Osteocyte (in vitro differentiated cells): ENCODE results near the gene KLK10. TPM values are rescaled to one million over a fixed set of nuclear protein-coding genes. Genes with fewer than 3 reads are reported as not detected.

Experiments used
- DNase-seq: peaks from one replicate; pipeline ENCODE4 v3.0.0; 2021; ENCODE audit warnings: mixed read lengths; ENCODE audit not compliant: unreplicated experiment; ENCODE audit errors: extremely low spot score
- H3K27ac Mint-ChIP-seq: one replicate; pipeline ENCODE4 v1.8.0; 2021; ENCODE audit warnings: mild to moderate bottlenecking, mixed read lengths; ENCODE audit not compliant: unreplicated experiment
- H3K27me3 Mint-ChIP-seq: one replicate; pipeline ENCODE4 v1.8.0; 2021; ENCODE audit warnings: mixed read lengths; ENCODE audit not compliant: unreplicated experiment
- H3K36me3 Mint-ChIP-seq: one replicate; pipeline ENCODE4 v1.8.0; 2021; ENCODE audit warnings: mixed read lengths; ENCODE audit not compliant: unreplicated experiment
- H3K4me1 Mint-ChIP-seq: one replicate; pipeline ENCODE4 v1.8.0; 2021; ENCODE audit warnings: mixed read lengths; ENCODE audit not compliant: unreplicated experiment
- H3K4me3 Mint-ChIP-seq: one replicate; pipeline ENCODE4 v1.8.0; 2021; ENCODE audit warnings: mild to moderate bottlenecking, moderate library complexity, mixed read lengths; ENCODE audit not compliant: unreplicated experiment
- H3K9me3 Mint-ChIP-seq: one replicate; pipeline ENCODE4 v1.8.0; 2021; ENCODE audit warnings: mixed read lengths; ENCODE audit not compliant: unreplicated experiment
- CTCF ChIP-seq: fragments of 200-600 bp; sonication (generic); IDR thresholded peaks from 2 replicates; pipeline ENCODE4 v1.5.0; 2021; ENCODE audit warnings: antibody characterized with exemption, mild to moderate bottlenecking, moderate library complexity
- total RNA-seq: library from RNA; stranded (reverse); gene quantifications from 2 replicates; pipeline ENCODE4 v1.2.1, GENCODE V29; 2021

The KLK10 gene
- total RNA-seq, 1 donor from 2014 or later = not detected

DNA sequence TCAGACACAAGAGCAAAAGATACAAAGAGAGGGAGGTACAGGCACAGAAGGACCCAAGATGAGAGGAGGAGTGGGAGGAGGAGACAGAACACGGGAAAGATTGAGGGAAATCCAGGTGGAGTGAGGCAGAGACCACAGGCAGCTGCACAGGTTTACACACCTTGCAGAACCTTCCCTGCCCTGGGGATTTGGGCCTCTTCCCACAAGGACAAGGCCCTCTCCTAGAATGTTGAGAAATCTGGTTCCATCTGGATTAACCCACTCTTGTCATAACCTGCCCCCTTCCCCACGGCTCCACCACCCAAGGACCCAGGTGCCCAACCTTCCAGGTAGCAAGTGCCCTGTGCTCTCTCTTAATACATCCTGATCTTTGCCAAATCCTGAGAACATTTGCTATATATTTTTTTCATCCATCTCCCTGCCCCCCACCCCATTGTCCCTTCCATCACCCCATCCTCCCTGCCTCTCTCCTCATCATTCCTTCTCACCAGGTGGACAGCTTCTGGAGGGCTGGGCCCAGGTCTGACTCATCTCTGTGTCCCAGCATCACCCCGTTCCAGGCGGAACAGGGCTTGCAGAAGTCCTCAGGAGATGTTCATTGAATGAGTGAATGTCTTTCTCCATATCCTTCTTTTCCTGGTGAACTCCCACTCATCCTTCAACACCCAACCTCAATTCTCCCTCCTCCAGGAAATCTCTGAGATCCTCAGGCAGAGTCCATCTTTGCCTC is 9.3 kb downstream of the KLK10 start:
- Mint-ChIP-seq H3K4me3 (no peak overlapping the region), H3K27me3 (no peaks in the 10 kb centered on the region), H3K36me3 (no peaks in the 10 kb centered on the region), H3K27ac (no peak overlapping the region), H3K9me3 (no peaks in the 10 kb centered on the region), H3K4me1 (no peaks in the 10 kb centered on the region)
- no peak for DNase-seq
- TF ChIP-seq CTCF = no peak

GRCh38 chr19:51009061-51009891 is 10.2 kb downstream of the KLK10 start:
- no peaks in the 10 kb centered on the region for H3K36me3 Mint-ChIP-seq
- H3K4me1 Mint-ChIP-seq = no peaks in the 10 kb centered on the region
- no peak for TF ChIP-seq CTCF
- DNase-seq = no peak
- no peaks in the 10 kb centered on the region for H3K27me3 Mint-ChIP-seq
- no peak overlapping the region for H3K4me3 Mint-ChIP-seq
- no peak overlapping the region for H3K27ac Mint-ChIP-seq
- H3K9me3 Mint-ChIP-seq = no peaks in the 10 kb centered on the region

GRCh38 chr19:51007488-51007887 is 12.0 kb downstream of the KLK10 start:
- no peaks in the 10 kb centered on the region for H3K27me3 Mint-ChIP-seq
- H3K9me3 Mint-ChIP-seq = no peaks in the 10 kb centered on the region
- H3K27ac Mint-ChIP-seq = no peak overlapping the region
- no peaks in the 10 kb centered on the region for H3K4me1 Mint-ChIP-seq
- no peak overlapping the region for H3K4me3 Mint-ChIP-seq
- no peak for DNase-seq
- TF ChIP-seq CTCF = no peak
- H3K36me3 Mint-ChIP-seq = no peaks in the 10 kb centered on the region

DNA sequence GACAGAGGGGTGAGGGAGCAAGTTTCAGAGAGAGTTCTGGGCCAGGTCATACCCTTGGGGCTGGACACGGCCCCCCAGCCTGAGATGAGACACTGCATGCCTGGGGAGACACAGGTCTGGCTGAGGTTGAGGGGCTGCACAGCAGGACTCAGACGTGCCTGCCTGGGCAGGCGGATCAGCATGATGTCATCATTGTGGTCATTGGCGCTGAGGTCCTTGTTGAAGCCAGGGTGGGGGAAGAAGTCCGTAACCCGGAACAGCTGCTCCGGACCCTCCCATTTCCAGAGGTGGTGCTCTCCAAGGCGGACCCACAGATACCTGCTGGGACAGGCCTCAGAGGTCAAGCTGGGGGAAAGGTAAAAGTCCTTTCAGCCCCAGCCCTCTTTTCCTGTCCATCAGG is 13.1 kb downstream of the KLK10 start:
- no peaks in the 10 kb centered on the region for H3K27me3 Mint-ChIP-seq
- DNase-seq = no peak
- no peak overlapping the region for H3K4me3 Mint-ChIP-seq
- TF ChIP-seq CTCF = no peak
- no peaks in the 10 kb centered on the region for H3K9me3 Mint-ChIP-seq
- H3K36me3 Mint-ChIP-seq = no peaks in the 10 kb centered on the region
- H3K4me1 Mint-ChIP-seq = no peaks in the 10 kb centered on the region
- H3K27ac Mint-ChIP-seq = no peak overlapping the region

- Mint-ChIP-seq H3K4me3 (no peak overlapping the region), H3K9me3 (no peaks in the 10 kb centered on the region), H3K27me3 (no peaks in the 10 kb centered on the region), H3K36me3 (no peaks in the 10 kb centered on the region), H3K4me1 (no peaks in the 10 kb centered on the region), H3K27ac (no peak overlapping the region)
- DNase-seq = no peak
- TF ChIP-seq CTCF = no peak
Observed at GRCh38 chr19:51005248-51005647, 14.3 kb downstream of the KLK10 start.
